Superior temporal gyrus (tissue), 1 donor: ENCODE results near the gene GMDS.

Source experiments
- DNase-seq: peaks from one replicate; pipeline ENCODE4 v3.0.0-alpha.2; 2016; ENCODE audit errors: extremely low spot score

The GMDS gene

DNA sequence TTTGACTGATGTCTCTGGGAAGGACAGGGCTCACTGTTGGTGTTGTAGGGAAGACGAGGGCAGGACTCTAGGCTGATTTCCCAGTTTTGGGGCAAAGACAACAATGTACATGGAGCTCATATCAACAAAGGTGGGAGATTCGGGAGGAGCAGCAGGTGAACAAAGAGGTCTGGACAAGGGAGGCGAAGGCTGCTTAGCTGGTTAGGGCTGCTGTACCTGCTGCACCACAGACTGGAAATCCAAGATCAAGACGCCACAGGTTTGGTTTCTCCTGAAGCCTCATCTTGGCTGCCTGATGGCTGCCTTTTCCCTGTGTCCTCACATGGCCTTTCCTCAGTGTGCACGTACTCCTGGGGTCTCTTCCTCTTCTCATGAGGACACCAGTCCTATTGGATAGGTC, 348.5 kb downstream of the GMDS start:
- no peak for DNase-seq

- no peak for DNase-seq
Observed at GRCh38 chr6:1895721-1896120, 349.7 kb downstream of the GMDS start.

GRCh38 chr6:1894954-1895353, 350.5 kb downstream of the GMDS start:
- DNase-seq: no peak

- no peak for DNase-seq
Observed at GRCh38 chr6:1893470-1894130, 351.8 kb downstream of the GMDS start.

DNA sequence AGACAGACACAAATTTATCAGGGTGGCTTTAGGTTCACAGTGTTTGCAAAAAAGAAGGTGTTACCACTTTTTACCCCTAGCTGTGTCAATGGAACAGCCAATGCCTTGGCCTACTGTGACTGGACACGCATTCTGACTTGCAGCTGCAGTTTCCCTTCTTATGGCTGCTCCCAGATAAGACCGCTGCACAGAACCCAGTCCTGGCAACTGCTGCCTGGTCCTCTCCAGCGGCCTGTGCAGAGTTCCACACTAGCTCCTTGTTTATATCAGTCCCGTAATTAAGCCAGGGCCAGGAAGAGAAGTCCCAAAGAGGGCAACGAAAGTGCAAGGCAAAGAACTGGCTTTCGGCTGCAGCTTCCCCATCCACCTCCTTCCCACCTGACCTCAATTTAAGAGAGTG, 352.7 kb downstream of the GMDS start:
- DNase-seq: no peak

DNA sequence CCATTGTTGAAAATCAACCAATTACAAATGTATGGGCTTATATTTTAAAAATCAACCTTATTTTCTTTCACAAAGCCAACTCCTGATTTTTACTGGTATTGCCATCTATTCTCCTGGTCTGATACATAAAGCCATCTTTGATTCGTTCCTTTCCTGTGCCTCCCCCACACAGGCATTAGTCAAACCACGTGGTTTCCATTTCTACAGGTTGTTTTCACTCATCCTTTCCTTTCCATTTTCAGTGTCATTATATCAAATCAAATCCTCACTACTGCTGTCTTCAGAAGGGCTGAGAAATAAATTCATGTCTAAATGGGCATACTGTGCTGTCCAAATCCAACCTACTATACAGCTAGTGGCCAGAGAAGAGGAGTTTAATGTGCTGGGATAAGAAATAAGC, 354.4 kb downstream of the GMDS start:
- DNase-seq: no peak

DNA sequence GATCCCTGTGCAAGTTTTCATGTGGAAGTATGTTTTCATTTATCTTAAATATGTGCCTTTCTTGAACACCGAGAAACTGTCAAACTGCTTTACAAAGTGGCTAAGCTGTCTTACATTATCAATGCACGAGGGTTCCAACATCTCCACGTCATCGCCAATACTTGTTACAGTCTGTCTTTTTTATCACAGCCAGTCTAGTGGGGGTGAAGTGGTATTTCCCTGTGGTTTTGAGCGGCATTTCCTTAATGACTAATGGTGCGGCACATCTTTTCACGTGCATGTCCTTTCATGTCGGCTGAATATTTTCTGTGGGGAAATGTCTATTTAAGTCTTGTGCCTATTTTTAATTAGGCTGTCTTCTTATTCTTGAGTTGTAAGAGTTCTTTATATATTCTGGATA, 355.3 kb downstream of the GMDS start:
- no peak for DNase-seq

- DNase-seq: no peak
Observed at GRCh38 chr6:1885576-1886011, 359.8 kb downstream of the GMDS start.

GRCh38 chr6:1884313-1884712, 361.1 kb downstream of the GMDS start:
- no peak for DNase-seq

GRCh38 chr6:1878330-1878729, 367.1 kb downstream of the GMDS start:
- no peak for DNase-seq

DNA sequence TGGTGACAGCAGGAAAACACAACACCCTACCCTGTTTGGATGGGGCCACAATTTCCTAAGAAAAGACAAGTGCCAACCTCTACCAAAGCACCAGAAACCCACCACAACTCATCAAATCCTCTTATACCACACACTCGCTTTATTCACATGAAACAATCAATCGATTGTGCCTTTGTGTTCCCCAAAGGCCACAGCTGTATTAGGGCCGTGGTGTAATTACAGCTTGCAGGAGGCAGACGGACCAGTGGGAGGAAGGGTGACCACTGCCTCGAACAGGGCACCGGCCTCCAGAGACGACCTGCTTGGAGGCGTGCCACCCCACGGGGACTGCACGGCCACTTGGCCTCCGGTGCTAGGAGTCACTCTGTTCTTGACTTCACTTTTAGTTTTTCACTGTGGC, 371.6 kb downstream of the GMDS start:
- DNase-seq: peak; percentile 81

DNA sequence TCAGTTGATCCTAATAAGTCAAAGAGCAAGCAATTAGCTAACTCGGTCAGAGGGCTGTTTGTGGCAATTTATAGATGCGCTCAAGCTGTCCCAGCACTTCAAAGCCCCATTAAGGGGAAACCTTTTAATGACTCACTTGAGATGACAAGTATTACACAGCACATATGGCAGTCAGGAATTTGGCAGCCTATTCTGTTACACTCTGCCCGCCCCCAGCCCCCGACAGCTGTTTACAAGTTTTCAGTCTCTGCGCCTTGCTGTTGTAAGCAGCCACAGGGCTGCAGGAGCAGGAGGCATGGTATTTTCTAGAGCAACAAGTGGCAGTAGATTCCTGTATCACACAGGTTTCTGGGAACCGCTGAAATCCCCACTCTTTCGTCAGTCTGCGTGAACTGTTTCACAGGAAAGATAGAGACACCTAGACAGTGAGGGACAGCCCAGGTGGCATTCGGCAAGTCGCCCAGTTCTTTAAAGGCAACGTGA, 372.7 kb downstream of the GMDS start:
- DNase-seq: no peak

DNA sequence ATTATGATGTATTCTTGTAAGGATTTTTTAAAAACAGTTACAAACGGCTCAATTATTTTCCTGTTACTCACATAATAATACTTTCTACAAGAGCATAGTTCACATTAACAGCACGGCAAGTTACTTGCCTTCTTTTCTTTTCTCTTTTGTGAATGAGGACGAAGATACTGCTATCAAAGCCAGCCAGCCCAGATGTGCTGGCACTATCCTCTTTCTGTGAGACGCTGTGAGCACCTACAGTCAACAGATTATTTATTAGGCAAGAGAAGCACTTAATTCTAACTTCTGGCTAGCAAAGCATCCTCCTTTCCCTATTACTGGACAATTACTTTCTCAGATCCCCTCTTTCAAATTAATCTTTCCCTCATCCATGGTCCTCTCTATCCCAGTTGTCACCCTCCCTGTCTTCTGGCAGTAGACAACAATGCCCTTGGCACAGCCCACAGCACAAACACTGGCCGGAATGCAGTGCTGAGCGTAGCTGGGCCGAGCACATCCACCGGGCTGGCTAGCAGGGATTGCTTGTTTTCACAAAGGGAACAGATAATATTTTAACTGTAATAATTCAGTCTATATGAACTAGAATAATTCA, 373.6 kb downstream of the GMDS start:
- DNase-seq: peak; percentile 81

GRCh38 chr6:1870932-1871331, 374.5 kb downstream of the GMDS start:
- no peak for DNase-seq

- DNase-seq: no peak
Observed at GRCh38 chr6:1870251-1870650, 375.2 kb downstream of the GMDS start.

DNA sequence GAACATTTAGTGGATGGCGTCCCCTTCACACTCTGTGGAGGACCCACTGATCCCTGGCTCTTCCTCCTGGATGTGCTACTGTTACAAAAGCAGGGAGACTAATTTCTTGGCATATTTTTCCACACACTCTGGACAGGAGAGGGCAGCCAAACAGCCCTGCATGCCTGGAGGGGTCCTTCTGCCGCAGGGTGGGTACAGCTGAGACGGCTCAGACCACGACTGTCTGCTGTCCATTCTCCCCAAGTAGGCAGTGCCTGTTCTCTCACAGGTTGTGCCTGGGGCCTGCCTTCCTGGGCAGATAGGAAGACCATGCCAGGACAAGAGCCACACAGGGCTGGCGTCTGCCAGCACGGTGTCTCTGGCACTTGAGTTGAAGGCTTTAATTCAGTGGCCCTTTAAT, 375.6 kb downstream of the GMDS start:
- no peak for DNase-seq

- DNase-seq: no peak
Observed at GRCh38 chr6:1869308-1869707, 376.1 kb downstream of the GMDS start.

DNA sequence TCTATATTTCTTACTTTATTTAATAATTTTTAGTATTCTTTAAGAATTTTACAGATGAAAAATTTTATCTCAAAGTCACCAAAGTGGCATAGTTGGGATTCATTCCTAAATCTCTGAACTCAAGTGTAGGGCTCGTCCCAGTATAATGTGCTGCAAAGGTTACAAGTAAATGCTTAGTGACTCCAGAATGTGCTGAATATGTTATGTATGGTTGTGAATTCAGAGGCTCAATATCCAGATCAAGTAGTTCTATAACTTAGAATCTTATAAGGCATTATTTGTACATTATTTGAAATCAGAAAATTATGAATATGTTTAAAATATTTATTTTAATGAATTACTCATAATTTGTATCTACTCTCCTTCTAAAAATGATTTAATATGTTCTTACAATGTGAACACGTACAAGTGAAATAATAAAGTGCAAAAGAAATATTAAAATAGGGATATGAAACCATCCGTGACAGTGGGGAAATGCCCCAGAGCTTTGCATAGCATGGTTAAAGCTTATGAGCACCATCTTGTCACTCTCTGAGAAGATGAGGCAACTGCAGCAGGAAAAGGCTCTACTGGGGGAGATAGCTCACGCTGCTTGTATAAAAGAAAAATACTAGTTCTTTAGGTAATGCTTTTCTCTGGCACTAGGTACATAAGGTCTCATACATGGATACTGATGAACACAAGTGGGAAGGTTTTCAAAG, 376.7 kb downstream of the GMDS start:
- DNase-seq: no peak

- DNase-seq: no peak
Observed at GRCh38 chr6:1867197-1867596, 378.2 kb downstream of the GMDS start.

DNA sequence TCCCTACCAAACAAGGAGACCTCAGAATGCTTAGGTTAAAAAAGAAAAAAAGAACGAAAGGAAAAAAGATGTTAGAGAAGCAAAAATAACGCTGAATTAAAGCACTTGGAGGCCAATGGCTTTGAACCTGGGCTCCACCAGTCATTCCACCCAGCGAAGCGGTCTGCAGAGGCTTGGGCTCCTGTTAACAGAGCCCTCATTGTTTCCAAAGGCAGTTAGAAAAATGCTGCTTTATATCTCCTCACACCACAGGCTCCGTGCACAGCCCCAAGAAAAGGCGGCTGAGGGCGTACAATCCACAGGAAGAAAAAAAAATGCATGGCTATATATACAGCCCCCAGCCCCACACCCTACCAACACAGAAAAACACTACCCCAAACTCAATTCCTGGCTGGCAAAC, 379.8 kb downstream of the GMDS start:
- DNase-seq: peak; percentile 77

DNA sequence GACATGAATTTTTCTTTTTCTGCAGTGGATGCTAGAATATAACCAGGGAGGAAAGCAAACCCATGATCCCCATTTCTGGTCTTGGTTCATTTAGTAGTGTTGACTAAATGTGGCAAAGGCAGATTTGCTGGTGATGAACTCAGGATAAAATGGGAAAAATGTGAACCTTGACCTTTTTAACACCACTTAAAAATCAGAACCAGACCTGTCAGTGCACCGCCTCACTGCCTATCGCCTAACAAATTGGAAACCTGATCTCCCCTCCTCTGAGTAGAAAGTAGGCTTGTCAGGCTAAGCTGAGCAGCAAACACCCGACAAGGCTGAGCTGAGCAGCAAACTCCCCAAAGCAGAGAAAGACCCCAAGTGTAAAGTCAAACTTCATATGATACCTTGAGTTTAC, 380.9 kb downstream of the GMDS start:
- no peak for DNase-seq

- no peak for DNase-seq
Observed at GRCh38 chr6:1862411-1862810, 383.0 kb downstream of the GMDS start.

- no peak for DNase-seq
Observed at GRCh38 chr6:1860756-1861348, 384.6 kb downstream of the GMDS start.
